Upper lobe of right lung (tissue), 1 donor: ENCODE data around the gene LRRC8B. TPM values are rescaled to one million over a fixed set of nuclear protein-coding genes. Genes with fewer than 3 reads are reported as not detected.

Experiments
- ATAC-seq: fragments of 200-7000 bp; cut with Tn5 transposase; one replicate; pipeline ENCODE4 v1.9.1; 2020; ENCODE audit warnings: mild to moderate bottlenecking, moderate library complexity
- DNase-seq: peaks from one replicate; pipeline ENCODE4 v3.0.0-alpha.2; 2020
- H3K27ac ChIP-seq: fragments of 200-600 bp; one replicate; pipeline ENCODE4 v1.8.0; 2022
- H3K27me3 ChIP-seq: fragments of 200-600 bp; one replicate; pipeline ENCODE4 v1.8.0; 2022; ENCODE audit warnings: mild to moderate bottlenecking
- H3K36me3 ChIP-seq: fragments of 200-600 bp; one replicate; pipeline ENCODE4 v1.8.0; 2022
- H3K4me1 ChIP-seq: fragments of 200-600 bp; one replicate; pipeline ENCODE4 v1.8.0; 2022
- H3K4me3 ChIP-seq: fragments of 200-600 bp; one replicate; pipeline ENCODE4 v1.8.0; 2022; ENCODE audit warnings: mild to moderate bottlenecking
- H3K9me3 ChIP-seq: fragments of 200-600 bp; one replicate; pipeline ENCODE4 v1.8.0; 2022
- intact Hi-C: fragments of 100-400 bp; cut with DNase I; formaldehyde crosslinking; loops from one replicate; pipeline ENCODE4 v1.11.0; 2022
- total RNA-seq: library from RNA; stranded (reverse); fragmentation: NEBNext Ultra II Directional; extraction: Animal tissue kit (Norgen Biotek cat#: 25700); gene quantifications from one replicate; pipeline ENCODE4 v1.2.1, GENCODE V29; 2021
- TF ChIP-seq, protein P1 (sequence below): fragments of 200-600 bp; IDR thresholded peaks from one replicate; pipeline ENCODE4 v1.8.0; 2022; ENCODE audit warnings: antibody characterized with exemption
- donor health status: DM: no; HTN: yes; CAD: no; lungs with severe emphysema.

Gene LRRC8B
- total RNA-seq, 1 donor from 2014 or later = 22.3 TPM

DNA sequence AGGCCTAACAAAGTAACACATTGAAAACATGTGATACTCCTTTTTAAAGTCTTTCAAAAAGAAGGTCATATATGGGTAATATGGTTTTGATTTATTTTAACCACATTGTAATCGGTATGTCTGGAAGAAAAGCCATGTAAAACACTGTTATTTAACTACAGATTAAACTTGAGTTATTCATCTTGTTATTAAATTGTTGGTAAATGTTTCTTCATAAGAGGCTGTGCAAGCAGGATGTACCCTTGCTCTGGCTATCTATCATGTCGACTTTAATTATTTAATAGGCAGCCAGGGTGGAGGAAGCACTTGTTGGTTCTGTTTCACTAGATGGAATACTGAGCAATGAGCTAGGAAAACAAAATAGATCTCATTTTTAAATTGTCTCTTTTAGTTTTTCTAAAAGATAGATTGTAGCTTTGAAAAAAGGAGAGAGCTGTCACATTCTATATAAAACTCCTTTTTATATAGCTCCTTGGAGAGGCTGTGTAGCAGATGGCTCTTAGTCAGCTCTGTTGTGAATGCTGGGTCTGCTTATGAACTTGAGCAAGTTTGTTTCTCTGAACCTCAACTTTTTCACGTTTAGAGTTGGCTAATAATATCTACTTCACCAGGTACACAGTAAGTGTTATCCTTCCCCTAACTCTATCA, 39.5 kb downstream of the LRRC8B start:
- peaks cover 13% of the 10 kb centered on the region for H3K4me1 ChIP-seq
- no peak overlapping the region for H3K27ac ChIP-seq
- no peak for ATAC-seq
- H3K4me3 ChIP-seq = no peak overlapping the region
- H3K9me3 ChIP-seq = no peaks in the 10 kb centered on the region
- TF ChIP-seq, protein P1, sequence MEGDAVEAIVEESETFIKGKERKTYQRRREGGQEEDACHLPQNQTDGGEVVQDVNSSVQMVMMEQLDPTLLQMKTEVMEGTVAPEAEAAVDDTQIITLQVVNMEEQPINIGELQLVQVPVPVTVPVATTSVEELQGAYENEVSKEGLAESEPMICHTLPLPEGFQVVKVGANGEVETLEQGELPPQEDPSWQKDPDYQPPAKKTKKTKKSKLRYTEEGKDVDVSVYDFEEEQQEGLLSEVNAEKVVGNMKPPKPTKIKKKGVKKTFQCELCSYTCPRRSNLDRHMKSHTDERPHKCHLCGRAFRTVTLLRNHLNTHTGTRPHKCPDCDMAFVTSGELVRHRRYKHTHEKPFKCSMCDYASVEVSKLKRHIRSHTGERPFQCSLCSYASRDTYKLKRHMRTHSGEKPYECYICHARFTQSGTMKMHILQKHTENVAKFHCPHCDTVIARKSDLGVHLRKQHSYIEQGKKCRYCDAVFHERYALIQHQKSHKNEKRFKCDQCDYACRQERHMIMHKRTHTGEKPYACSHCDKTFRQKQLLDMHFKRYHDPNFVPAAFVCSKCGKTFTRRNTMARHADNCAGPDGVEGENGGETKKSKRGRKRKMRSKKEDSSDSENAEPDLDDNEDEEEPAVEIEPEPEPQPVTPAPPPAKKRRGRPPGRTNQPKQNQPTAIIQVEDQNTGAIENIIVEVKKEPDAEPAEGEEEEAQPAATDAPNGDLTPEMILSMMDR = no peak
- no peaks in the 10 kb centered on the region for H3K36me3 ChIP-seq
- no peak for DNase-seq
- H3K27me3 ChIP-seq = no peaks in the 10 kb centered on the region
- intact Hi-C loops = no loop called here

DNA sequence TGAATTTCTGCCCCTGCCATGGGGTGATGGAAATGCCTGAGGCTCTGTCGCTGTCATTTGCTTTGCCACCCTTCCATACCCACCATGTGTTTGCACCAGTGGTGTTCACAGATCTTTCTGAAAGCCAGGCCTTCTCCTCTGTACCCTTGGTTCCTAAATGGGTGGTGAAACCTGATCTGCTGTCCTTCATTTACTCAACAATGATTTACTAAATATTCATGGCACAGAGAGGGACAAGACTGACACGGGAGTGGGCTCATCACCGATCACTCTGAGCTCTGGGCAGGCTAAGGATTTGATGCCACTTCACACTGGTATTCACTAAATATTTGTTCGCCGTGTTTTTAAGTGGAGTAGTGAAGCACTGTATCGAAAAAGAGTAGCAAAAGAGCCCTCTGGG, 40.9 kb downstream of the LRRC8B start:
- Histone ChIP-seq H3K4me1 (peaks cover 13% of the 10 kb centered on the region), H3K27ac (no peak overlapping the region), H3K27me3 (no peaks in the 10 kb centered on the region), H3K4me3 (no peak overlapping the region), H3K9me3 (no peaks in the 10 kb centered on the region), H3K36me3 (no peaks in the 10 kb centered on the region)
- TF ChIP-seq, protein P1 = no peak
- intact Hi-C loops = no loop called here
- no peak for ATAC-seq
- no peak for DNase-seq

DNA sequence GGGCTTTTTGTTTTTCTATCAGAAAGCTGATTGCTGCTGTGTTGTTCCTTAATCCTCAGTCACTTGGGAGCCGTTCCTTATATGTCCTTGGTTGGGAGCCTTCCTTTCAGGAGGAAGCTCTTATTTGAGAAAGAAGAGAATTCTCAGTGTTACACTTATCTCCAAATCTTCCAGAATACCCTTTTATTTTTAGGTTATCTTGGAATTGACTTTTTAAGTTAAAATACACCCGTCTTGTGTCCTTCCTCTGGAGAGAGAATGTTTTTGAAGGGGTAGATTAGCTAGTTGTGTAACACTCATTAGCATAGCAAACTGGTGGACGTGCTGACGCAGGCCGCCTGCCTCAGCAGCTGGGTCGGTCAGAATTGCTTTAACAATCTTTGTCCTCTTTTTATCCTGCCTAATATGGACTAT, 42.1 kb downstream of the LRRC8B start:
- peaks cover 13% of the 10 kb centered on the region for H3K4me1 ChIP-seq
- peak overlapping the region; percentile 1 for H3K4me3 ChIP-seq

DNA sequence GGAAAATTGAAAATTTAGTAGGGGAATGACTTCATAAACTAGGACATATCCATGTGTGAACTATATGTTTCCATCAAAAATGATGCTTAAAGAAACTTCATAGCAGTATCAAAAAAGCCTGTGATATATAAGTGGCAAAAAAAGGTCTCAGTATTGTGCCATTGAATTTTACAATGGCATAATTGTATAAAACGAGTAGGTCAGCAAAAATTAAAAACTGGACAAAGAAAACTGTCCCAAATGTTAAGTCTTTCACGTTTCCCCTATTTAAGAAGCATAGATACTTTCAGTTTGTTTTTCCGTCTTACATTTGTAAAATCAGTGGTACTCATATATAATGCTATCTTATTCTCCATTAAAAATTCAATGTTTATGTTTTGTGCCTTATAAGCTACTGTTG, 43.2 kb downstream of the LRRC8B start:
- ATAC-seq (no peak), DNase-seq (no peak)
- Histone ChIP-seq H3K4me3 (no peak overlapping the region), H3K9me3 (no peaks in the 10 kb centered on the region), H3K4me1 (peaks cover 13% of the 10 kb centered on the region), H3K27ac (no peak overlapping the region), H3K27me3 (no peaks in the 10 kb centered on the region), H3K36me3 (no peaks in the 10 kb centered on the region)
- TF ChIP-seq, protein P1 = no peak
- intact Hi-C loops = no loop called here

More for the DNA sequence above, 42.1 kb downstream of the LRRC8B start:
- intact Hi-C loops = no loop called here
- peak overlapping the region; percentile 75 for H3K27ac ChIP-seq
- H3K27me3 ChIP-seq = no peaks in the 10 kb centered on the region
- no peaks in the 10 kb centered on the region for H3K9me3 ChIP-seq
- H3K36me3 ChIP-seq = no peaks in the 10 kb centered on the region
- ATAC-seq = peak; percentile 89
- TF ChIP-seq, protein P1 = no peak
- DNase-seq = peak; percentile 68

DNA sequence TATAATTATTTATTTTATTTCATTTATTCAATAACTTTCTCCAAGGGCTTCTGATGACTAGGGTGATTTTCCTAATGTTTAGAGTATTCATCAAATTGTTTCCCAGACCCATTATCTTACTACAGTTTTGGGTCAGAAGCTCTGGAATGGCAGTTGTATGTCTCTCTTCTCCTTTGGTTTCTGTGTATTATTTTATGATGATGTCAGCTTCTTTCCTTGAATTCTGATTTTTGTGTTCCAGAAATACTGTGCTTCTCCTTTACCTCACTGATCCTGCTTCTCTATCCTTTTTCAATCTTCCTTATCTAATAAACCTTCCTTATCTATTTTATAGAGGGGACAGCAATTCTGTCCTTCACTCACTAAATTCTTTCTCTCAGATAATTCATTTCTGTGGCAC, 48.8 kb downstream of the LRRC8B start:
- TF ChIP-seq, protein P1 = no peak
- intact Hi-C loops = loop anchor here (10.0 kb wide), 1 partner anchor 59 kb away; no protein-coding TSS in a partner anchor
- Histone ChIP-seq H3K27me3 (no peaks in the 10 kb centered on the region), H3K27ac (no peak overlapping the region), H3K4me3 (no peak overlapping the region), H3K36me3 (no peaks in the 10 kb centered on the region), H3K4me1 (no peaks in the 10 kb centered on the region), H3K9me3 (no peaks in the 10 kb centered on the region)
- ATAC-seq = no peak
- no peak for DNase-seq
